GM23338 (cell line): ENCODE results near the gene S100A1. TPM values are rescaled to one million over a fixed set of nuclear protein-coding genes. Genes with fewer than 3 reads are reported as not detected.

Source experiments
- ATAC-seq: fragments of 200-7000 bp; cut with Tn5 transposase; 3 replicates; pipeline ENCODE4 v1.9.1; 2020
- DNase-seq: peaks from one replicate; pipeline ENCODE4 v3.0.0-alpha.2; 2015; ENCODE audit warnings: low spot score
- H2AFZ ChIP-seq: fragments of 200-600 bp; sonication (generic); 2 replicates; pipeline ENCODE4 v1.8.0; 2016; ENCODE audit warnings: antibody characterized with exemption, mild to moderate bottlenecking, moderate library complexity
- H3F3A ChIP-seq: fragments of 200-600 bp; sonication (generic); replicated peaks from 2 replicates; pipeline ENCODE4 v1.8.0; 2017; ENCODE audit warnings: antibody characterized with exemption, mixed run types, low read depth
- H3K27ac ChIP-seq: fragments of 200-600 bp; sonication (generic); 2 replicates; pipeline ENCODE4 v1.6.1; 2016; ENCODE audit warnings: low read depth
- H3K27me3 ChIP-seq: fragments of 200-600 bp; sonication (generic); 2 replicates; pipeline ENCODE4 v1.8.0; 2016; ENCODE audit warnings: mild to moderate bottlenecking, mixed run types, moderate library complexity; ENCODE audit not compliant: insufficient read depth
- H3K36me3 ChIP-seq: fragments of 200-600 bp; sonication (generic); 2 replicates; pipeline ENCODE4 v1.8.0; 2016; ENCODE audit warnings: mild to moderate bottlenecking; ENCODE audit not compliant: insufficient read depth
- H3K4me1 ChIP-seq: fragments of 200-600 bp; sonication (generic); 2 replicates; pipeline ENCODE4 v1.8.0; 2016; ENCODE audit warnings: mild to moderate bottlenecking, moderate library complexity; ENCODE audit not compliant: insufficient read depth
- H3K4me2 ChIP-seq: fragments of 200-600 bp; sonication (generic); 2 replicates; pipeline ENCODE4 v1.7.1; 2017; ENCODE audit warnings: mixed run types
- H3K4me3 ChIP-seq: fragments of 200-600 bp; sonication (generic); 2 replicates; pipeline ENCODE4 v1.6.1; 2016; ENCODE audit warnings: mixed run types
- H3K79me2 ChIP-seq: fragments of 200-600 bp; sonication (generic); replicated peaks from 2 replicates; pipeline ENCODE4 v1.8.0; 2017; ENCODE audit warnings: mild to moderate bottlenecking; ENCODE audit not compliant: insufficient read depth
- H3K9me2 ChIP-seq: fragments of 200-600 bp; sonication (generic); 2 replicates; pipeline ENCODE4 v1.8.0; 2017; ENCODE audit not compliant: insufficient read depth
- H4K20me1 ChIP-seq: fragments of 200-600 bp; sonication (generic); replicated peaks from 2 replicates; pipeline ENCODE4 v1.8.0; 2017; ENCODE audit warnings: mild to moderate bottlenecking; ENCODE audit not compliant: insufficient read depth
- H3K27ac Mint-ChIP-seq: 2 replicates; pipeline ENCODE4 v1.8.0; 2020; ENCODE audit warnings: inconsistent platforms, mild to moderate bottlenecking, moderate library complexity, mixed read lengths
- H3K27me3 Mint-ChIP-seq: 3 replicates; pipeline ENCODE4 v1.8.0; 2022; ENCODE audit warnings: low read depth, mild to moderate bottlenecking, moderate library complexity, mixed read lengths, inconsistent platforms; ENCODE audit not compliant: insufficient read depth, poor library complexity
- H3K36me3 Mint-ChIP-seq: 3 replicates; pipeline ENCODE4 v1.8.0; 2021; ENCODE audit warnings: low read depth, mild to moderate bottlenecking, inconsistent platforms, moderate library complexity, mixed read lengths
- H3K4me1 Mint-ChIP-seq: 3 replicates; pipeline ENCODE4 v1.8.0; 2020; ENCODE audit warnings: mild to moderate bottlenecking, inconsistent platforms, mixed read lengths
- H3K4me3 Mint-ChIP-seq: 3 replicates; pipeline ENCODE4 v1.8.0; 2021; ENCODE audit warnings: moderate library complexity, mild to moderate bottlenecking, inconsistent platforms, mixed read lengths
- H3K9me3 Mint-ChIP-seq: 3 replicates; pipeline ENCODE4 v1.8.0; 2020; ENCODE audit warnings: moderate library complexity, mild to moderate bottlenecking, inconsistent platforms, mixed read lengths
- CTCF ChIP-seq, 2 experiments: fragments of 200-600 bp in 1 of 2; sonication (generic) in 1 of 2; conservative IDR thresholded peaks; 2 replicates each; pipeline versions ENCODE4 v1.5.1 to v1.6.1; 2016 to 2017; ENCODE audit warnings: antibody characterized with exemption in 2 of 2, low read depth in 2 of 2, mild to moderate bottlenecking in 2 of 2, moderate library complexity in 1 of 2
- EZH2 ChIP-seq: fragments of 200-600 bp; sonication (generic); IDR thresholded peaks from one replicate; pipeline ENCODE4 v1.8.0; 2017; ENCODE audit warnings: antibody characterized with exemption, mild to moderate bottlenecking, low read depth; ENCODE audit not compliant: unreplicated experiment
- EZH2phosphoT487 ChIP-seq: fragments of 200-600 bp; sonication (generic); IDR thresholded peaks from one replicate; pipeline ENCODE4 v1.8.1; 2018; ENCODE audit warnings: antibody characterized with exemption; ENCODE audit not compliant: unreplicated experiment
- JUNB ChIP-seq: IDR thresholded peaks from one replicate; pipeline ENCODE4 v1.6.1; 2016; ENCODE audit warnings: antibody characterized with exemption; ENCODE audit not compliant: unreplicated experiment
- NANOG ChIP-seq: IDR thresholded peaks from 2 replicates; pipeline ENCODE4 v1.6.1; 2016; ENCODE audit warnings: antibody characterized with exemption, borderline replicate concordance
- POLR2AphosphoS5 ChIP-seq: IDR thresholded peaks from 2 replicates; pipeline ENCODE4 v1.6.1; 2016; ENCODE audit warnings: antibody characterized with exemption, low read depth
- REST ChIP-seq: IDR thresholded peaks from one replicate; pipeline ENCODE4 v1.6.1; 2018; ENCODE audit warnings: antibody characterized with exemption; ENCODE audit not compliant: unreplicated experiment
- STAT1 ChIP-seq: IDR thresholded peaks from one replicate; pipeline ENCODE4 v1.6.1; 2016; ENCODE audit warnings: antibody characterized with exemption; ENCODE audit not compliant: unreplicated experiment
- ZNF114 ChIP-seq: fragments of 250-450 bp; sonication (Bioruptor Pico); IDR thresholded peaks from 2 replicates; pipeline ENCODE4 v1.5.0; 2020; ENCODE audit warnings: mild to moderate bottlenecking, moderate library complexity
- ZNF331 ChIP-seq: fragments of 250-450 bp; sonication (Bioruptor Pico); IDR thresholded peaks from 2 replicates; pipeline ENCODE4 v1.5.0; 2020; ENCODE audit warnings: low read depth, mild to moderate bottlenecking, moderate library complexity
- ZNF462 ChIP-seq: fragments of 250-450 bp; sonication (Bioruptor Pico); IDR thresholded peaks from 2 replicates; pipeline ENCODE4 v1.5.0; 2020; ENCODE audit warnings: mild to moderate bottlenecking, moderate library complexity
- polyA plus RNA-seq: library from polyadenylated mRNA; unstranded; fragments of >200 nt; fragmentation: Nextera tagmentation; extraction: Ambion mirVana; gene quantifications from 2 replicates; pipeline ENCODE4 v1.2.1, GENCODE V29; 2016
- total RNA-seq: library from RNA; depleted of rRNA; stranded (reverse); fragments of >200 nt; shearing (Covaris generic); gene quantifications from 2 replicates; pipeline ENCODE4 v1.2.3, GENCODE V29; 2014

The S100A1 gene
- total and polyA plus RNA-seq, 2 experiments from 2014 or later, result 0.13 to 0.66 TPM

- H3F3A ChIP-seq, result no peaks in the 10 kb centered on the region; the same call in 1 of the 2 replicates
- no peaks in the 10 kb centered on the region for H4K20me1 ChIP-seq
- H3K4me2 ChIP-seq, result no peak overlapping the region
- Mint-ChIP-seq H3K9me3 (no peaks in the 10 kb centered on the region), H3K4me3 (no peak overlapping the region), H3K36me3 (no peaks in the 10 kb centered on the region; the same call in 1 of the 3 replicates), H3K4me1 (peaks cover 28% of the 10 kb centered on the region), H3K27ac (no peak overlapping the region), H3K27me3 (peaks cover 6% of the 10 kb centered on the region)
- DNase-seq (no peak), ATAC-seq (no peak)
- no peaks in the 10 kb centered on the region for H3K27me3 ChIP-seq
- H3K9me2 ChIP-seq, result no peaks in the 10 kb centered on the region
- H3K27ac ChIP-seq, result no peak overlapping the region
- H3K79me2 ChIP-seq, result no peaks in the 10 kb centered on the region
- H2AFZ ChIP-seq, result no peak overlapping the region
- H3K4me1 ChIP-seq, result peaks cover 35% of the 10 kb centered on the region
- TF ChIP-seq CTCF (conservative IDR thresholded peaks at IDR 0.05; ENCODE audit: low read depth in 2 of 2), result no peak
- no peak for TF ChIP-seq EZH2
- no peak for TF ChIP-seq POLR2AphosphoS5
- TF ChIP-seq REST, result no peak
- TF ChIP-seq STAT1, result no peak
- no peak for TF ChIP-seq EZH2phosphoT487
- H3K4me3 ChIP-seq, result no peak overlapping the region
- H3K36me3 ChIP-seq, result no peaks in the 10 kb centered on the region
Observed at GRCh38 chr1:153606194-153606593, 22.0 kb upstream of the S100A1 start.

- no peak overlapping the region for H3K27ac Mint-ChIP-seq
- Histone ChIP-seq H3F3A (no peaks in the 10 kb centered on the region; the same call in 1 of the 2 replicates), H3K27ac (no peak overlapping the region), H3K79me2 (no peaks in the 10 kb centered on the region), H3K4me1 (peaks cover 40% of the 10 kb centered on the region), H4K20me1 (no peaks in the 10 kb centered on the region), H3K27me3 (no peaks in the 10 kb centered on the region), H3K4me3 (no peak overlapping the region), H3K4me2 (no peak overlapping the region), H2AFZ (no peak overlapping the region), H3K36me3 (no peaks in the 10 kb centered on the region), H3K9me2 (no peaks in the 10 kb centered on the region)
- no peak for DNase-seq
- H3K36me3 Mint-ChIP-seq, result no peaks in the 10 kb centered on the region; the same call in 1 of the 3 replicates
- H3K27me3 Mint-ChIP-seq, result peaks cover 7% of the 10 kb centered on the region
- no peaks in the 10 kb centered on the region for H3K9me3 Mint-ChIP-seq
- peaks cover 40% of the 10 kb centered on the region for H3K4me1 Mint-ChIP-seq
- no peak overlapping the region for H3K4me3 Mint-ChIP-seq
- no peak for ATAC-seq
- no peak for TF ChIP-seq ZNF331 (CRISPR knock-in tag)
- no peak for TF ChIP-seq JUNB
- TF ChIP-seq STAT1, result no peak
- TF ChIP-seq ZNF114, result no peak
- no peak for TF ChIP-seq EZH2
- TF ChIP-seq EZH2phosphoT487, result no peak
- TF ChIP-seq NANOG, result no peak
- TF ChIP-seq ZNF462 (CRISPR knock-in tag), result no peak
Observed at GRCh38 chr1:153607381-153607780, 20.9 kb upstream of the S100A1 start.
